IMR-90 (cell line): ENCODE measurements around the gene TAGLN2. TPM values are rescaled to one million over a fixed set of nuclear protein-coding genes. Genes with fewer than 3 reads are reported as not detected.

Experiments
- FOS ChIP-seq: fragments of 150-350 bp; IDR thresholded peaks from 2 replicates; pipeline ENCODE4 v1.6.1; 2016; ENCODE audit warnings: low read depth, low read length
- RCOR1 ChIP-seq: IDR thresholded peaks from 2 replicates; pipeline ENCODE4 v1.6.1; 2012; ENCODE audit warnings: mild to moderate bottlenecking, low read length, improper control_type of control experiment; ENCODE audit not compliant: insufficient replicate concordance
- RFX5 ChIP-seq: IDR thresholded peaks from 2 replicates; pipeline ENCODE4 v1.8.0; 2012; ENCODE audit warnings: low read depth, mild to moderate bottlenecking, low read length, moderate library complexity
- polyA plus RNA-seq, 3 experiments: library from polyadenylated mRNA; depleted of rRNA; stranded (reverse); fragments of >200 nt; gene quantifications; 2 replicates each; pipeline ENCODE4 v1.2.3, GENCODE V29; 2012; ENCODE audit warnings: low replicate concordance in 1 of 3
- total RNA-seq: library from RNA; depleted of rRNA; stranded (reverse); fragments of >200 nt; gene quantifications from 2 replicates; pipeline ENCODE4 v1.2.3, GENCODE V29; 2012

The TAGLN2 gene
- total and polyA plus RNA-seq, 2 of the 4 experiments (the other 2 are of a cell fraction): 440 to 634 TPM

DNA sequence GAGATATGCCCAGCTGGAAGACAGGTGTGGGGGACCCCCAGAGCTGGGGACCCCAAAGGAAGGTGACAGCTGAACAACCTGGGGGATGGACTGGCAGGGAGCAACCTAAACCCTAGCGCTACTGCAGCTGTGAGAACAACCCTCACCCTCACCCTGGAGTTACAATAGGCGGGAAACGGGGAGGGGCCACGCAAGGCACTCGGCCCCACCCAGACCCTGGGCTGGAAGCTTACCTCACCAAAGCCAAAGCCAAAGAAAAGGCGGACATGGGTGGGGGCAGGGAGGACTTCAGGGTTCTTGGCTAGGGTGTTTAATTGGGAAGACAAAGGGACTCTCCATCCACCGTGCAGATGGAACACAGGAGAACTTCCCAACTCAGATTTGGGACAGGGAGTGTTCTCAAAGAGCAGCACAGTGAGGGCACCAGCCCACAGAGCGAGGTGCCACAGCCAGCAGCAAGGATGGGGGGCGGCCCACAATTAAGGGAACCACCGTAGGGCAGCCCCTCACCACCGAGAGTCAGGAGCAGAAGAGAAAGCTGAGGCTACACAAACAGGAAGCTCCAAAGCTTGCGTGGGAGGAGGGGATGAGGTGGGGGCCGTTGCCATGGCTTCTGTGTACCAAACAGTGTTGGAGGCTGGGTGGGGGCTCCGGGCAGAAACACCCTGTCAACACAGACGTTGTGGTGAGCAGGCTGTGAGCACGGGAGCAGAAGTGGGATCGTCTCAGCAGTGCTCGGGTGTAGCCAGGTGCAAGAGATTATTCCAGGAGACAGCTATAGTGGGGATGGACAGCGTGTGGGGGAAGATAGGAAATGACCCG lies 1.9 kb downstream of the TAGLN2 start (continued):
- TF ChIP-seq RFX5: no peak
- TF ChIP-seq FOS: 0 out of 2 replicates have a peak, but pooled peaks have one; percentile 14
- TF ChIP-seq RCOR1: no peak
